Epithelial cell of esophagus (primary cell): Measurements from ENCODE around the gene CACNG4.

Experiments
- DNase-seq: peaks from one replicate; pipeline ENCODE4 v3.0.0; 2010; ENCODE audit warnings: low read depth
- H3K4me3 ChIP-seq: 2 replicates; pipeline ENCODE4 v1.5.1; 2011; ENCODE audit warnings: mild to moderate bottlenecking, low read length, control low read depth
- TF ChIP-seq, protein P1 (sequence below): IDR thresholded peaks from 2 replicates; pipeline ENCODE4 v1.5.1; 2011; ENCODE audit warnings: low read depth, mild to moderate bottlenecking, low read length, control low read depth, inconsistent platforms; ENCODE audit not compliant: insufficient read depth; ENCODE audit errors: missing control alignments

Gene CACNG4

DNA sequence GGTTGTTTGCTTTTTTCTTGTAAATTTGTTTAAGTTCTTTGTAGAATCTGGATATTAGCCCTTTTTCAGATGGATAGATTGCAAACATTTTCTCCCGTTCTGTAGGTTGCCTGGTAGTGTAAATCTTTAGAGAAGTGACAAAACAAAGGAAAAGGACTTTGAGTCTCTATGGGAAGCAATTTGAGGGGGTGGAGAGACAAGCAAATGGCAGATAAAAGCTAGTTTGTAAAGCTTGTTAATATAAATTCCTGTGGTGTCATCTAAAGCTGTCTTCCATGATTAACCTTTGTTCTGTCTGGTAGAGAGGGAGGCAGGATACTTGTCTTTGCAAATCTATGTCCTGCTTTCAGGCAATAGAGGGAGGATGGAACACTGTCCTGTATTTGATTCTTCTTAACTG lies 40.6 kb upstream of the CACNG4 start:
- no peak for DNase-seq
- TF ChIP-seq, protein P1, sequence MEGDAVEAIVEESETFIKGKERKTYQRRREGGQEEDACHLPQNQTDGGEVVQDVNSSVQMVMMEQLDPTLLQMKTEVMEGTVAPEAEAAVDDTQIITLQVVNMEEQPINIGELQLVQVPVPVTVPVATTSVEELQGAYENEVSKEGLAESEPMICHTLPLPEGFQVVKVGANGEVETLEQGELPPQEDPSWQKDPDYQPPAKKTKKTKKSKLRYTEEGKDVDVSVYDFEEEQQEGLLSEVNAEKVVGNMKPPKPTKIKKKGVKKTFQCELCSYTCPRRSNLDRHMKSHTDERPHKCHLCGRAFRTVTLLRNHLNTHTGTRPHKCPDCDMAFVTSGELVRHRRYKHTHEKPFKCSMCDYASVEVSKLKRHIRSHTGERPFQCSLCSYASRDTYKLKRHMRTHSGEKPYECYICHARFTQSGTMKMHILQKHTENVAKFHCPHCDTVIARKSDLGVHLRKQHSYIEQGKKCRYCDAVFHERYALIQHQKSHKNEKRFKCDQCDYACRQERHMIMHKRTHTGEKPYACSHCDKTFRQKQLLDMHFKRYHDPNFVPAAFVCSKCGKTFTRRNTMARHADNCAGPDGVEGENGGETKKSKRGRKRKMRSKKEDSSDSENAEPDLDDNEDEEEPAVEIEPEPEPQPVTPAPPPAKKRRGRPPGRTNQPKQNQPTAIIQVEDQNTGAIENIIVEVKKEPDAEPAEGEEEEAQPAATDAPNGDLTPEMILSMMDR, result no peak
- no peak overlapping the region for H3K4me3 ChIP-seq

DNA sequence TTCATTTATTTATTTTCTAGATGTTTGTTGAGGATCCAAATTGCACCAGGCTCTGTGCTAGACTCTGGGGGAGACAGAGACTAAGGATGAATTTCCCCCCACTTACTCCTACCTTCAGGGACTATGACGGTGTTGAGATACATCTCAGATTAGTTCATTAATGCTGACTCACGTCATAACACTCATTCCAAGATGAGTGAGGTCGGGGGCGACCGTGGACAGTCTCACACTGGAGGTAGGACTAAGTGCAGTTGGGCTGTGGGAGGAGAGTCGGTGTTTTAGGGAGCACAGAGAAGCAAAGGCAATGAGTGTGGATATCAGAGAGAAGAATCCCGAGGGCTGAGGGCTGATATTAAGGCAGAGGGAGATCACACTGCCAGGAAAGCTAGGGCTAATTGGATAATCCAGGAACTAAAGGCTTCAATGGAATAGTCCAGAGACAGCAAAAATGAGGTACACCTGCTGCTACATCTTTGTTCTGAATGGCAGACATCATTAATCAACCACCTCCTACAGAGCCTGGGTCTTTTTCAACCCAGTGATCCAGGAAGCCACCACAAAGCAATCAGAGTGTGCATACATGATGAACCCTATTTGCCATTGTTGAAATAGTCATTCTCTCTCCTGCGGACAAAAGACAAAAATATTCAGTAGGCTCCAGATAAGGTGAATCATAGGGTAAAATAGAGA lies 38.6 kb upstream of the CACNG4 start:
- no peak for DNase-seq
- TF ChIP-seq, protein P1, result no peak
- no peak overlapping the region for H3K4me3 ChIP-seq

DNA sequence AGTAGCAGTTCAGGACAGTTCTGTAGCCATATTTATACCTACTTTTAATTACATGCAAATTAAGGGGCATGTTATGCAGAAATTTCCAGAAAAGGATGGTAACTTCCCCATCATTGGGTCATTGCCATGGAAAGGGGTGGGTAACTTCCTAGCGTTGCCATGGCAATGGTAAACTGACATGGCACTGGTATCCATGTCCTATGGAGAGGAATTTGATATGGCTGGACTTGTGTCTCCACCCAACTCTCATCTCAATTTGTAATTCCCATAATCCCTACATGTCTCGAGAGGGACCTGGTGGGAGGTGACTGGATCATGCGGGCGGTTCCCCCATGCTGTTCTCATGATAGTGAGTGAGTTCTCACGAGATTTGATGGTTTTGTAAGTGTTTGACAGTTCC lies 35.6 kb upstream of the CACNG4 start:
- no peak overlapping the region for H3K4me3 ChIP-seq
- TF ChIP-seq, protein P1, result no peak
- DNase-seq, result no peak

DNA sequence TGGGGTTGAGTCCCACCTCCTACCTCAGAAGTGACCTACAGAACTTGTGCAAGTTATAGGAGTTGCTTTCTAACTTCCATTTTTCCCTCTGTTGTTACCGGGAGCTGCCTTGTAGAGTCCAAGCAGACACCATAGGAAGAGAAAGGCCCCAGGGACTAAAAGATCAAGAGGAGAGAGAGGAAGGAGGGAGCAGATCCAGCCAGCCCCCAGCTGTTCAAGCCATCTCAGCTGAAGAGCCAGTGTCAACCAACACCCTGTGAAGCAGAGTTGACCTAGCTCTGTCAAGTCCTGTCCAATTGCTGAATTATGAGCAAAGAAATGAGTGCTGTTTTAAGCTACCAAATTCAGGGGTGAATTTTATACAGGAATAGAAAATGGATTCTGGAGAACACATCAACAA lies 34.9 kb upstream of the CACNG4 start:
- DNase-seq, result no peak
- no peak overlapping the region for H3K4me3 ChIP-seq
- TF ChIP-seq, protein P1, result no peak

DNA sequence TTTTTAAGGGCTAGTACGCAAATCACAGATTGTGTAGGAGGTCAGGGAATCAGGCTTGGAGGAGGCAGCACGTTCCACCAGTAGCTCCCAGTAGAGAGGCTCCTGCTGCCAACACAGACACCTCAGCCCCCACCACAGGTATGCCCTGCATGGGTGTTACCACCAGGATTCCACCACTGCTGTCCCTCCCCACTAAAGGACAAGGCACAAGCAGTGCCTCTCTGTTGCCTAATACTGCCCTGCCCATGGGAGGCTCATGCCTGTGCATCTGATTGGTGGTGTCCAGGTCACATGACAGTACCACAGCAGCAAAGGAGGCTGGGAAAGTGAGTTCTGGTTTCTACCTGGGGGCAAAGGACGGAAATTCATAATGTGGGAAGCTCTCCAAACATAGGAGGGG lies 33.6 kb upstream of the CACNG4 start:
- H3K4me3 ChIP-seq, result no peak overlapping the region
- DNase-seq, result peak; percentile 27
- TF ChIP-seq, protein P1, result no peak

DNA sequence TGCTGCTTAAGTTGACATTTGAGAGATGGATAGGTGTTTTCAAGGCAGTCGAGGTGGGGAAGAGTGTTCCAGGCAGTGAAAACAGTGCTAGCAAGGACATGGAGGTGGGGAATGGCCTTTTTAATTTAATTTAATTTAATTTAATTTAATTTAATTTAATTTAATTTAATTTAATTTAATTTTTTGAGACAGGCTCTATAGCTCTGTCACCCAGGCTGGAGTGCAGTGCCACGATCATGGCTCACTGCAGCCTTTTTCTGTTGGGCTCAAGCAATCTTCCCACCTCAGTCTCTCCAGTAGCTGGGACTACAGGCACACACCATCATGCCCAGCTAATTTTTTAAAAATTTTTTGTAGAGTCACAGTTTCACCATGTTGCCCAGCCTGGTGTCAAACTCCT lies 32.2 kb upstream of the CACNG4 start:
- TF ChIP-seq, protein P1, result no peak
- no peak for DNase-seq
- H3K4me3 ChIP-seq, result no peak overlapping the region

DNA sequence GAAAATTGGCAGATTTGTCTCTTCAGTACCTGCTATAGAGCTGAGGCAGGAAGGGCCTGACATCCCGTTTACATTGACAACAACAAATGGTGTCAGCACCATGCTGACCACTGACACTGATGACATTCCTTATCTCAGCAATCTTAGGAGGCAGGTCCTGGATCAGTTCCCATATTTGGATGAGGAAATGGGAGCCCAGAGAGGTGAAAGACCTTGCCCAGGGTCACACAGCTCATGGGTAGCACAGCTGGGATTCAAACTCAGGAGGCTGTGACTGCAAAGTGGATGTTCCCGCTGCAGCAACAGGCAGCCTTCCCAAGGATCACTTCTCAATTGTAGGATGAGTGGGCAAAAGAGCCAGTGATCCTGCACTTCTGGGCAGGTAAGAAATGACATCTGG lies 30.5 kb upstream of the CACNG4 start:
- no peak overlapping the region for H3K4me3 ChIP-seq
- TF ChIP-seq, protein P1, result no peak
- no peak for DNase-seq
